Measurements from ENCODE around the gene ANKRD17.

DNA sequence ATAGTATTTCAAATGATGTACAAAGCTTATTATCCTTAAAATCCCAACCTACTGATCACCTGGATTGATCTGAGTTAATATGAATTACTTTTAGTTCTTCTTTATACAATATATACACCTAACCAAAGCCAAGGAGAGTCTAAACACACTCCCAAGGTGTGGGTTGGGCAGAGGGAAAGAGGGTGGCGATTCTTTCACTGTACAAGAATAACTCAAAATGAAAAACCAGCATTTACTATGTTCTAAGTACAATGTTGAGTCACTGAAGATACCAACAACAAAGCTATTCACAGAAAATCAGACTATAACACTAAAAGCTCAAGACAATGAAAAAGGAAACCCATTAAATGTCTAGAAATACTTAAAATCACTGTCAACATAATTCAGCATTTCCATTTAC, 46.6 kb downstream of the ANKRD17 start:
- no peak for TF ChIP-seq POLR2A (IDR thresholded peaks at IDR 0.05)
- TF ChIP-seq, protein P1, sequence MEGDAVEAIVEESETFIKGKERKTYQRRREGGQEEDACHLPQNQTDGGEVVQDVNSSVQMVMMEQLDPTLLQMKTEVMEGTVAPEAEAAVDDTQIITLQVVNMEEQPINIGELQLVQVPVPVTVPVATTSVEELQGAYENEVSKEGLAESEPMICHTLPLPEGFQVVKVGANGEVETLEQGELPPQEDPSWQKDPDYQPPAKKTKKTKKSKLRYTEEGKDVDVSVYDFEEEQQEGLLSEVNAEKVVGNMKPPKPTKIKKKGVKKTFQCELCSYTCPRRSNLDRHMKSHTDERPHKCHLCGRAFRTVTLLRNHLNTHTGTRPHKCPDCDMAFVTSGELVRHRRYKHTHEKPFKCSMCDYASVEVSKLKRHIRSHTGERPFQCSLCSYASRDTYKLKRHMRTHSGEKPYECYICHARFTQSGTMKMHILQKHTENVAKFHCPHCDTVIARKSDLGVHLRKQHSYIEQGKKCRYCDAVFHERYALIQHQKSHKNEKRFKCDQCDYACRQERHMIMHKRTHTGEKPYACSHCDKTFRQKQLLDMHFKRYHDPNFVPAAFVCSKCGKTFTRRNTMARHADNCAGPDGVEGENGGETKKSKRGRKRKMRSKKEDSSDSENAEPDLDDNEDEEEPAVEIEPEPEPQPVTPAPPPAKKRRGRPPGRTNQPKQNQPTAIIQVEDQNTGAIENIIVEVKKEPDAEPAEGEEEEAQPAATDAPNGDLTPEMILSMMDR (IDR thresholded peaks at IDR 0.05), result no peak
